GM18858 (cell line): ENCODE measurements around the gene RDH5.
"Not testable (repeated sequence)": the region's sequence is repeated elsewhere in the genome, so short reads cannot be mapped to it uniquely, and the experiment has no call there.

Source experiments
- ATAC-seq: cut with Tn5 transposase; IDR thresholded peaks from one replicate; pipeline ENCODE4 v1.9.1; 2021; ENCODE audit not compliant: unreplicated experiment

RDH5 gene

DNA sequence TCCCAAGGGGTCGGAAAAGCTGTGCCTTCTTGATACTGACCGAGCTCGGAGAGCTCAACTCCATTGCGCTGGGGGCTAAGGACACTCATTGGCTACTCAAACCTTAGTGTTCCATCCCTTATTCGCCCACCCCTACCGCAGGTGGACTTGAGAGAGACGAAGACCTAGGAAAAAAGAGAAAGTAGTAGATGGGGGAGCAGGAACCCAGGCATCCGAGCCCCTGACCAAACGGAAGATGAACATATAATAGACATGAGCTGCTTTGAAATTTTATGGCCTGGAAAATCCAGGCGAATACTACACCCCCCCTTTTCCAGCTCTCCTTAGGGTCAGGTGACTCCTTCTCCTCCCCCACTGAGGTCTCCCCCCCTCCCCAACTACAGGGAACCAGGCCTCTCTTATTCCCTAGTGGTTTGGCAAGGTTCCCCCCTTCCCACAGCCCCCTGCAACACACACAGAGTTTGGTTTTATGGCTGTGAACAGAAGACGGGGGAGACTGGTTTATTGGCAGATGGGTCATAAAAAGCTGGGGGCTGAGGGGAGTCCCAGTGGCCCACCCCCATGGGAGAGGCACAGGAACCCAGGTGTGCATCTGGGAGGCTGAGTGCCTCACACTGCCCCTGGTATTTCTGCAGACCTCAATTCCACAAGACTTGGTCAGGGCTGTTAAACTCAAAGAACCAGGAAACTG lies 24.3 kb downstream of the RDH5 start:
- no peak for ATAC-seq

- no peak for ATAC-seq
These were observed 25.4 kb downstream of the RDH5 start for GRCh38 chr12:55745361-55746173.

GRCh38 chr12:55746174-55746912 lies 26.1 kb downstream of the RDH5 start:
- no peak for ATAC-seq

GRCh38 chr12:55746913-55747231 lies 26.7 kb downstream of the RDH5 start:
- no peak for ATAC-seq

DNA sequence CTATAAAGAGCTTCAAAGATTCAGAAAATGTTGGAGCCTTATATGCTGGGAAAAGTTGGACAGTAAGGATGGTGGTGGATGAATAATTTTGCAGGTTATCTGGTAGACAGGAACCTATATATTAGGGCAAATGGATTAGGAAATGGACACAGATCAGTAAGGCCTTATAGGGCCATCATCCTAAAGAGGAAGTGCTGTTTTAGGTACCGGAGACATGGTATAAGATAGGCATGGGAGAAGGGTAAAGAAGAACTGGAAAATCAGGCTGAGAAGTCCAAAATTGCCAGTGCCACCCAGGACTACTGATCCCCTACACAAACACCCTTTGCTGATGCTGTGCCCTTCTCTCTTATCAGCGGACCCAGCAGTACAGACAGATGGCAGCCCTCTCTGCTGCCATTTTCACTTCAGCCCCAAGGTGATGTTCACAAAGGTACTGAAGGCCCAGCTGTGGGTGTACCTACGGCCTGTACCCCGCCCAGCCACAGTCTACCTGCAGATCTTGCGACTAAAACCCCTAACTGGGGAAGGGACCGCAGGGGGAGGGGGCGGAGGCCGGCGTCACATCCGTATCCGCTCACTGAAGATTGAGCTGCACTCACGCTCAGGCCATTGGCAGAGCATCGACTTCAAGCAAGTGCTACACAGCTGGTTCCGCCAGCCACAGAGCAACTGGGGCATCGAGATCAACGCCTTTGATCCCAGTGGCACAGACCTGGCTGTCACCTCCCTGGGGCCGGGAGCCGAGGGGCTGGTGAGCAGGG lies 28.2 kb downstream of the RDH5 start:
- no peak for ATAC-seq

- no peak for ATAC-seq
These were observed 35.1 kb downstream of the RDH5 start for GRCh38 chr12:55755246-55755645.

DNA sequence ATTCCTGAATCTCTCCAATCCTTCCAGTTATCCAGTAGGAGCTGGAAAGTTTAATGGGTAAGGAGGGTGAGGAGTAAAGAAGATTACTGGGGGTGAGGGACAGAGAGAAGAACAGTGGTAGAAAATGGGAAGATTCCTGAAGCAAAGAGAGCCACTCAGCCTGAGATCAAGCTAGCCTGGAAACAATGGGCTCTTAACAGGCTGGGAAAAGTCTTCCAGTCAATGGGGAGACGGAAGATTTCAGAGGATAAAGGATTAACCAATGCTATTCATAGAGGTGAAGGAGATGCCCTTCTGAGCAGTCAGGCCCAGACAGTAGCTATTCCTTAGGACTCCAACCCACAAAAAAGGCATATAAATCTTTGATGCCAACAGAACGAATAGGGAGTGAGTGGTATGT lies 37.5 kb downstream of the RDH5 start:
- no peak for ATAC-seq

GRCh38 chr12:55758575-55758974 lies 38.4 kb downstream of the RDH5 start:
- ATAC-seq = not testable (repeated sequence)

- no peak for ATAC-seq
These were observed 40.5 kb downstream of the RDH5 start for GRCh38 chr12:55760663-55761062.

GRCh38 chr12:55762646-55763045 lies 42.5 kb downstream of the RDH5 start:
- no peak for ATAC-seq

GRCh38 chr12:55765736-55766290 lies 45.6 kb downstream of the RDH5 start:
- ATAC-seq = no peak

DNA sequence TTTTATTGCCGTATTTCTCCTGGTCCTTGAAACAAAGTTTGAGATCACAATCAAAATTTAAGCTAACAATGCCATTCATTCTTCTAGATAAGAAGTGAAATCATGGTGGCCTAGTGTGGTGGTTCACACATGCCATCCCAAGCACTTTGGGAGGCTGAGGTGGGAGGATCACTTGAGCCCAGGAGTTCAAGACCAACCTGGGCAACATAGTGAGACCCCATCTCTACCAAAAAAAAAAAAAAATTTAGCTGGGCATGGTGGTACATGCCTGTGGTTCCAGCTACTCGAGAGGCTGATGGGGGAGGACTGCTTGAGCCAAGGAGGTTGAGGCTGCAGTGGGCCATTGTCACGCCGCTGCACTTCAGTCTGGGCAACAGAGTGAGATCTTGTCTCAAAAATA lies 47.0 kb downstream of the RDH5 start:
- ATAC-seq = no peak

DNA sequence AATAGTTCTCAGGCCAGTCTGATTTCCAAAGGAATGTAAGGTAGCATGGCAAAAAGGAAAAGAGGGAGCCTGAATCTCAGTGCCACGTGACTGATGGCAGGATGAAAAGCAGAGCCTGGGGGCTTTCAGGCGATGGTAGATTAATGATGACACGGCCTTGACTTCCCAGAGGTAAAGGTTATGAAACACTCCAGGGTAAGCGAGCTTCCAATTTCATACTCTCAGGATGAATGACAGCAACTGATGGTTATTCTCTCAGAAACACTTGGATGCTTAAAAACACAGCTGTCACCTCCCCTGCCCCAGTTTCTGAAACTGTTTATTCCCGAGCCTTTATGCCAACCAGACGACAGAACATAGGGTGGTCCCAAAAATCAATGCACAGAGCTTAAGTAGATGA lies 51.5 kb downstream of the RDH5 start:
- no peak for ATAC-seq
